ENCODE results near the gene GNA15.

- TF ChIP-seq EZH2 (IDR thresholded peaks at IDR 0.05; ENCODE audit: borderline replicate concordance) = no peak
- TF ChIP-seq, protein P1, sequence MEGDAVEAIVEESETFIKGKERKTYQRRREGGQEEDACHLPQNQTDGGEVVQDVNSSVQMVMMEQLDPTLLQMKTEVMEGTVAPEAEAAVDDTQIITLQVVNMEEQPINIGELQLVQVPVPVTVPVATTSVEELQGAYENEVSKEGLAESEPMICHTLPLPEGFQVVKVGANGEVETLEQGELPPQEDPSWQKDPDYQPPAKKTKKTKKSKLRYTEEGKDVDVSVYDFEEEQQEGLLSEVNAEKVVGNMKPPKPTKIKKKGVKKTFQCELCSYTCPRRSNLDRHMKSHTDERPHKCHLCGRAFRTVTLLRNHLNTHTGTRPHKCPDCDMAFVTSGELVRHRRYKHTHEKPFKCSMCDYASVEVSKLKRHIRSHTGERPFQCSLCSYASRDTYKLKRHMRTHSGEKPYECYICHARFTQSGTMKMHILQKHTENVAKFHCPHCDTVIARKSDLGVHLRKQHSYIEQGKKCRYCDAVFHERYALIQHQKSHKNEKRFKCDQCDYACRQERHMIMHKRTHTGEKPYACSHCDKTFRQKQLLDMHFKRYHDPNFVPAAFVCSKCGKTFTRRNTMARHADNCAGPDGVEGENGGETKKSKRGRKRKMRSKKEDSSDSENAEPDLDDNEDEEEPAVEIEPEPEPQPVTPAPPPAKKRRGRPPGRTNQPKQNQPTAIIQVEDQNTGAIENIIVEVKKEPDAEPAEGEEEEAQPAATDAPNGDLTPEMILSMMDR (IDR thresholded peaks at IDR 0.05; ENCODE audit: poor library complexity) = no peak
- no peak for TF ChIP-seq EZH2phosphoT487 (IDR thresholded peaks at IDR 0.05; ENCODE audit: low read depth, severe bottlenecking, unreplicated experiment)
These were observed 48.1 kb downstream of the GNA15 start for GRCh38 chr19:3183721-3184641.
